T-helper 1 cell (primary cell): ENCODE measurements around the gene ANK2.

Source experiments
- DNase-seq, 5 donors: peaks; one replicate each; pipeline ENCODE4 v3.0.0-alpha.2; 2012 to 2020

The ANK2 gene

DNA sequence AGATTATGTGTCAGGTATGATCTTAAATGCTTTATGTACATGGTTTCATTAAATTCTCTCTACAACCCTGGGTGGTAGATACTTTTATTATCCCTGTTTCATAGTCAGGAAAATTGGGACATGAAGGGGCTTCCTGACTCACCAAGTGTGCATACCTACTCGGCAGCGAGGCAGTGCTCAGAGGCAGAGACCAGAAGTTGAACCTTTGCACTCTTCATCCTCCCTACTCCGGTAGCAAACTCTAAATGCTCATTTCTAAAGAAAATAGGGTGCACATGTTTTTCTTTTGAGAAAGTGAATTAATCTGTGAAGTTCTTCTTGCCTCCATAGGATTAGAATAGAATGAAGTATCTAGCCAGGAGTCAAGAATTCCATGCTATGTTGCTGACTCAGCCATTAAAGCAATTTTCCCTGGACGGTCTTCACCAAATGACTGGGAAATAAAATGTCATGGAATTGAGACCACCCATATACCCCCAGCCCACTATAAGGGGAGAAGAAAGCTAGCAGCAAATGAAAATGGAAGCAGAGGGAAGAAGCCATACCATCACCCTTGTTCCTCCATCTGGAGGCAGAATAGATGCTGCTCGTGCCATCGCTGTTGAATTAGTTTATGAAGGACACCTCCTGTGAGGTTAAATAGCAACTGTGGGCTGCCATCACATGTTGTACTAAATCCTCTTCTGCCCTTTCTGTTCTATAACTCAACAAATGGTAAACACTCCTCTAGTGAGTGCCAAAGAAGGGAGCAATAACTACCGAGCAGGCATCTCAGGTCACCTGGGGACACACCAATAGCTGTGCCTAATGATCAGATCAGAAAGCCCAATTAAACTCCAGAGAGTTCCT lies 356.6 kb downstream of the ANK2 start:
- no peak for DNase-seq

DNA sequence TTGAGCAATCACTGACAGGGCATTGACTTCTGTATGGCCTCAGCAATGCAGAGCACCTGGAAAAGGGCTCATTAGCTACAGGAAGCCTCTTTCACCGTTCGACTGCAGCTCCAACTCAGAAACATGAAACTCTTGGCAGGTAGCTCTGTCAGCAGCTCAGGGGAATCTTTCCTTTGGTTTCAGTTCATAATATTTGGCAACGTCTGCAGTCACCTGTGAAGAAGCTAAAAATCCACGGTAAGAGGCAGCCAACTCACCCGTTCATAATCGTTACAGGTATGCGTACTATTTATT lies 357.2 kb downstream of the ANK2 start:
- no peak for DNase-seq

GRCh38 chr4:113407409-113407808 lies 358.0 kb downstream of the ANK2 start:
- no peak for DNase-seq

- DNase-seq, result no peak
These were observed 359.7 kb downstream of the ANK2 start for GRCh38 chr4:113409181-113409580.

DNA sequence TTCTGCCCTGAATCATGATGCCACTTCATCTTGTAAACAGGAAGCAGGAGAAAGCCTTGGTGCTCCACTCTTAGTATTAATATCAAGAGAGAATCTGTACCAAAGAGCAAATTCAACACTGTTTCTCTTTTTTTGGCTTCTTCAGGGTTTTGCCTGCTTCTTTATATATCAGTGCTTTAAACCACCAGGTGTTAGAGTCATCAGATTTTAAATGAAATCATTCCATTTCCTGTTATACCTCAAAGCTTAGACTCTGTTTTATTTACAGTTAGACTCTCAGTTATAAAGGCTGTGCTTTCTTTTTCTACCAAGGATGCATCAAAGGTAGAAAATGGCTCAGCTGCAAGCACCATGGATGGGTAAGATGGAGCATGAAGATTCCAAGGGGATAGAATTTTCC lies 361.2 kb downstream of the ANK2 start:
- no peak for DNase-seq

GRCh38 chr4:113411496-113411938 lies 362.1 kb downstream of the ANK2 start:
- DNase-seq, result no peak

DNA sequence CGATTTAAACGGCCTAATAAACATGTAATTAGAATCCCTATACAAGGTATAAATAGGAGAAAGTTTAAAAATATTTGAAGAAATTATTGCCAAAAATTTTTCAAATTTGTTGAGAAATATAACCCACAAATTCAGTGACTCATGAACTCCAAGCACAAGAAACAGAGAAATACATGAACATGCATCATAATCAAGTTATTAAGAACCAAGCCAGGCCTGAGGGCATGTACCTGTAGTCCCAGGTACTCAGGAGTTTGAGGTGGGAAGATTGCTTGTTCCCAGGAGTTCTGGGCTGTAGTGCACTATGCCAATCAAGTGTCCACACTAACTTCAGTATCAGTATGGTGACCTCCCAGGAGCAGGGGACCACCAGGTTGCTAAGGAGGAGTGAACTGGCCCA lies 370.2 kb downstream of the ANK2 start:
- no peak for DNase-seq

DNA sequence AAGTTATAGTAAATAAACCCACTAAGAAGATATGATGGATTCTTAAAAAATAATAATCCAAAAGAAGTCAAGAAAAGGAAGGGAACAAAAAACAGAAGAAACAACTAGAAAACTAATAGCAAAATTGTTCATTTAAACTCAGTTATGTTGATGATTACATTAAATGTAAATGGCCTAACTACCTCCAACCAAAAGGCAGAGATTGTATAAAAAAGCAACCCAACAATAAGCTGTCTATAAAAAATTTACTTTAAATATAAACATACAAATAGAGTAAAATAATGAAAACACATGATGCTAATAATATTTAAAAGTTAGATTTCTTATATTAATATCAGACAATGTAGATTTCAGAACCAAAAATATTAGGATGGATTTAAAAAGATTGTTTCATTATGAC lies 371.5 kb downstream of the ANK2 start:
- DNase-seq, result no peak

GRCh38 chr4:113423631-113424030 lies 374.2 kb downstream of the ANK2 start:
- no peak for DNase-seq

DNA sequence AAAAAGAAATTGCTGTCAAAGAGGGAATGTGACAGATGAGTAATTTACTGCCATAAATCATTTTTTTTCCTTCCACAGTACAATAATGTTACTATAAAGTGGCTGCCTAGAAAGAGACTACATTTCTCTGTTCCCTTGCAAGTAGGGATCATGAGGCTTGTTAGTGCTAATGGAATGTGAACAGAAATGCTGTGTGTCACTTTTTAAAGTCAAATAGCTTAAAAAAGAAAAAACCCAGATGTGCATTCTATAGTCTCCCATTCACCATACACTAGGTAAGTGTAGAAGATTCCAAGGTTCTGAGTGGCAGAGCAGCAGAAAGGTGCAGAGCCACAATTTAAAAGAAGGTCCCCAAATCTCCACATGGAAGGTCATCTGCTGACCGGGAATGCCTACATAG lies 383.7 kb downstream of the ANK2 start:
- no peak for DNase-seq
